ENCODE results near the gene SLC11A1.

Gene SLC11A1

DNA sequence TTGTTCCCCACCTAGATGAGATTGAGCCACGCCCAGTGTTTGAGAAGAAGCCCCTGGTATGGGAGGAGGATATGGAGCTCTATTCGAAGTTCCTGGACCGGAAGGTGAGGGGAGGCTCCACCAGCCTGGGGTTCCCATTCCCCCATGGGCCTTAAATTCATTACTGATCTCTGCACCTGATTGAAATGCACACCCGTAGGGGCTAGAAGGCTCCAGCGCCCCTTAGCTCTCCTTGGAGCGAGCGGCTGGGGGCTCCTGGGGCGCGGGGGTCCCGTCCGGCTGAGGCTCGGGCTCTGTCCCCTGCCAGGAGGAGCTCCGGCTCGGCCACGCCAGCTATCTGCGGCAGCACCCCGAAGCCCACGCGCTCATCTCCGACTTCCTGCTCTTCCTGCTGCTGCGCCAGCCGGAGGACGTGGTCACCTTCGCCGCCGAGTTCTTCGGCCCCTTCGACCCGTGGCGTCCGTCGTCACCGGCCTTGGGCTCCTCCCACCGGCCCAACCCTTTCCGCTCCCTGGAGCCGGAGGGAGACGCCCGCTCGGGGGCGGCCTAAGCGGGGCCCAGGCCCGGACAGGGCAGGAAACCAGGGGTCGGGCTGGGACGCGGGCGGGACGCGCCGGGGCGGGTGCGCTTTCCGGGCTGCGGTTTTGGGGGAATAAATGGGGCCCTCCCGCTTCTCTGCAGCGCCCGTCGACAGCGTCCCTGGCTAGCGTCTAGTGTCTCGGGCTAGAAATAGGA, 14.5 kb upstream of the SLC11A1 start:
- TF ChIP-seq POLR2AphosphoS5 (IDR thresholded peaks at IDR 0.05; ENCODE audit: low read depth, low read length) (peak; percentile 84), TAF1 (IDR thresholded peaks at IDR 0.05; ENCODE audit: borderline replicate concordance, low read depth, low read length) (no peak), POLR2A (IDR thresholded peaks at IDR 0.05; ENCODE audit: low read depth, low read length) (peak; percentile 84)
- FAIRE-seq (peak; percentile 100), DNase-seq (ENCODE audit: insufficient read length) (peak; percentile 96)

DNA sequence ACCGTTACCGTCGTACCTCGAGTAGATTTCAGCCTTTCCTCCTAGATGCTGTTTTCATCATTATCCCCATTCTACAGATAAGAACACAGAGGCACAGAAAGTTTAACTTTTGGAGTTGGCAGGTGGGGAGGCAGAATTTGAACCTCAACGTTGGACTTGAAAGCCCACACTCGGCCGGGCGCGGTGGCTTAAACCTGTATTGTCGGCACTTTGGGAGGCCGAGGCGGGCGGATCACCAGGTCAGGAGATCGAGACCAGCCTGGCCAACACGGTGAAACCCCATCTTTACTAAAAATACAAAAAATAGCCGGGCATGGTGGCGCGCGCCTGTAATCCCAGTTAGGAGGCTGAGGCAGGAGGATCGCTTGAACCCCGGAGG, 13.9 kb upstream of the SLC11A1 start:
- DNase-seq (ENCODE audit: insufficient read length) (no peak), FAIRE-seq (no peak)
- no peak for TF ChIP-seq TAF1 (IDR thresholded peaks at IDR 0.05; ENCODE audit: borderline replicate concordance, low read depth, low read length)

DNA sequence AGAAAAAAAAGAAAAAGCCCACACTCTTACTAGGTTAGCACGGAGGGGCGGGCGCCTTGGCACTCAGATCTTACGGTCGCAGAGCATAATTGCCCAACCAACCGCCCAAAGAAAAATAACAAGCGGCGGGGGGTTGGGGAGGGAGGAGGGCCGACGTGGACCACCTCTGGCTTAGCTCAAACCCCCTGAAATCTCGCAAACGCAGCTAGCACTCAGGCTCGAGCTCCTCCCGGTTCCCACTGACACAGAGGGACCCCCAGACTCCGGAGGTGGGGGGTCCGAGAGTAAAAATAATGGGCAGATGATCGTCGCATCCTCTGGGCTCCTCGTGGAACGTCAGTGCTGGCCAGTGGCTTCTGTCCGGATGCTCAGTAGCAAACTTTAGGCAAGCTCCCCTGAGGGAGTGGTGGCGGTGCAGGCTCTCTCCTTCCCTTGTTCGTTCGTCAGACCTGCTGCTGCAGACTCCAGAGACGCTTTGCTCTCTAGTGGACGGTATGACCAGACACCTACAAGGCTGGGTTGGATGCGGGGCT, 13.4 kb upstream of the SLC11A1 start:
- TF ChIP-seq POLR2A (IDR thresholded peaks at IDR 0.05; ENCODE audit: low read depth, low read length), result no peak
- TF ChIP-seq TAF1 (IDR thresholded peaks at IDR 0.05; ENCODE audit: borderline replicate concordance, low read depth, low read length), result no peak
- TF ChIP-seq POLR2AphosphoS5 (IDR thresholded peaks at IDR 0.05; ENCODE audit: low read depth, low read length), result no peak
- FAIRE-seq, result no peak
- DNase-seq (ENCODE audit: insufficient read length), result no peak

DNA sequence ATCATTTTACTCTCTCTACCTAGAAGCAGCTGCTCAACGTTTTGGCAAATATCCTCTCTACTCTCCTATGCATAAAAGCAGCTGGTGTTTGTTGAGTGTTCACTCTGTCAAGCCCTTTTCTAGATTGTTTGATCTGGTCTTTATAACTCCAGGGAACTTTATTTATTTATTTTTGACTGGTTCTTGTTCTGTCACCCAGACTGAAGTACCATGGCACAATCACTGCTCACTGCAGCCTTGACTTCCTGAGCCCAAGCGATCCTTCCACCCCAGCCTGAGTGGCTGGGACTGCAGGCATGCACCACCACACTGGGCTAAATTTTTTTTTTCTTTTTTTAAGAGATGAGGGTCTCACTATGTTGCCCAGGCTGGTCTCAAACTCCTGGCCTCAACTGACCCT, 12.7 kb upstream of the SLC11A1 start:
- TF ChIP-seq POLR2A (IDR thresholded peaks at IDR 0.05; ENCODE audit: low read depth, low read length) (no peak), TAF1 (IDR thresholded peaks at IDR 0.05; ENCODE audit: borderline replicate concordance, low read depth, low read length) (no peak), POLR2AphosphoS5 (IDR thresholded peaks at IDR 0.05; ENCODE audit: low read depth, low read length) (no peak)
- FAIRE-seq (no peak), DNase-seq (ENCODE audit: insufficient read length) (no peak)

DNA sequence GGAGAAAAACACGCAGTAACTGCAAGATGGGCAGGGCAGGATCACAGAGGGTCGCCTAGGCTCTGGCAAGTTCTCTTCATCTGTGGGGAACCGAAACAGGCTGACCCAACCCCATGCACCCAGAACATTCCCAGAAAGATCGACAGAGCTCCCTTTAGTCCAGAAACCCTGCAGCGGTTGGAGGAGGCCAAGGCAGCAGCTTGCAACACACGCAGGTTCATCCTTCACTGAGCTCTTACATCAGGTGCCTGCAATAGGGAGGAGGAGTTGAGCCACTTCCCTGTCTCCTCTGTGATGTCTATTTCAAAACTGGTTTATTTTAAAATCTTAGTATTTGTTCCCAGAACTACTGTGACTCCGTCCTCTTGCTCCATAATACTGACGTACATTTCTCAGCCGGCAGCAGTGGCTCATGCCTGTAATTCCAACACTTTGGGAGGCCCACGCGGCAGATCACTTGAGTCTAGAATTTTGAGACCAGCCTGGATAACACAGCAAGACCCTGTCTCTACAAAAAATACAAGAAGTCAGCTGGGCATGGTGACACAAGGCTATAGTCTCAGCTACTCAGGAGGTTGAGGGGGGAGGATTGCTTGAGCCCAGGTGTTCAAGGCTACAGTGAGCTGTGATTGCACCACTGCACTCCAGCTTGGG, 11.5 kb upstream of the SLC11A1 start:
- TF ChIP-seq POLR2A (IDR thresholded peaks at IDR 0.05; ENCODE audit: low read depth, low read length) (no peak), POLR2AphosphoS5 (IDR thresholded peaks at IDR 0.05; ENCODE audit: low read depth, low read length) (no peak)
- FAIRE-seq (no peak), DNase-seq (ENCODE audit: insufficient read length) (no peak)

DNA sequence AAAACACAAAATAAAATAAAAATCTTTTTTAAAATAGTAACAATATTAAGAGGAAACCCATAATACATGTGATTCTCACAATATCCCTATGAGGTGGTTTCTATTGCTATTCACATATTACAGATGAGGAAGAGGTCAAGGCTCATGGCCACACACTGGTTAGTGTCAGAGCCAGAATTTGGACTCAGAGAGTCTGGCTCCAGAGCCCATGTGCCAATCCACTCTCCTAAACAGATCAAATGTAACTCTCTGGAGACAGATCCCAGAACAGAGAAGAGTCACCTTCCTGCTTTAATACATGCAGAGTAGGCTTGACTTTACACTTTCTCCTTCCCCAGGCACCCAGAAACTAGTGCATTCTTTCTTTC, 10.1 kb upstream of the SLC11A1 start:
- no peak for TF ChIP-seq POLR2AphosphoS5 (IDR thresholded peaks at IDR 0.05; ENCODE audit: low read depth, low read length)
- no peak for TF ChIP-seq TAF1 (IDR thresholded peaks at IDR 0.05; ENCODE audit: borderline replicate concordance, low read depth, low read length)
- no peak for TF ChIP-seq POLR2A (IDR thresholded peaks at IDR 0.05; ENCODE audit: low read depth, low read length)
- DNase-seq (ENCODE audit: insufficient read length) (no peak), FAIRE-seq (no peak)

DNA sequence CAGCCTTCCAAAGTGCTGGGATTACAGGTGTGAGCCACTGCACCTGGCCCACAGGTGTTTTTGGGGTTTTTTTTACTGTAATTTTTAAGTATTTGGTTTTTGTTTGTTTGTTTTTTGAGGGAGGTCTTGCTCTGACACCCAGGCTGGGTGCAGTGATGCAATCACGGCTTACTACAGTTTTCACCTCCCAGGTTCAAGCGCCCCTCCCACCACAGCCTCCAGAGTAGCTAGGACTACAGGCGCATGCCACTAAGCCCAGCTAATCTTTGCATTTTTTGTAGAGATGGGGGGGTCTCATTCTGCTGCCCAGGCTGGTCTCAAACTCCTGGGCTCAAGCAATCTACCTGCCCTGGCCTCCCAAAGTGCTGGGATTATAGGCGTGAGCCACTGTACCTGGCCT, 7.3 kb upstream of the SLC11A1 start:
- DNase-seq (ENCODE audit: insufficient read length) (no peak), FAIRE-seq (no peak)
- TF ChIP-seq POLR2A (IDR thresholded peaks at IDR 0.05; ENCODE audit: low read depth, low read length) (no peak), TAF1 (IDR thresholded peaks at IDR 0.05; ENCODE audit: borderline replicate concordance, low read depth, low read length) (no peak), POLR2AphosphoS5 (IDR thresholded peaks at IDR 0.05; ENCODE audit: low read depth, low read length) (no peak)

DNA sequence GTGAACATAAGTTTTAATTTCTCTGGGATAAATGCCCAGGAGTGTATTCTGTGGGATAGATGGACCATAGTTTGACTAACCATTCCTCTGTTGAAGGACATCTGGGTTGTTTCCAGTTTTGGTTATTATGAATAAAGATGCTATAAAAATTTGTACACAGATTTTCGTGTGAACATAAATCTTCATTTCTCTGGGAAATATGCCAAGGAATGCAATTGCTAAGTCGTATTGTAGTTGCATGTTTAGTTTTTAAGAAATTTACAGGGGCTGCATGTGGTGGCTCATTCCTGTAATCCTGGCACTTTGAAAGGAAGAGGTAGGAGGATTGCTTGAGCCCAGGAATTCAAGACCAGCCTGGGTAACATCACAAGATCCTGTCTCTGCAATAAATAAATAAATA, 6.9 kb upstream of the SLC11A1 start:
- FAIRE-seq (no peak), DNase-seq (ENCODE audit: insufficient read length) (no peak)
- TF ChIP-seq POLR2A (IDR thresholded peaks at IDR 0.05; ENCODE audit: low read depth, low read length) (no peak), TAF1 (IDR thresholded peaks at IDR 0.05; ENCODE audit: borderline replicate concordance, low read depth, low read length) (no peak)

DNA sequence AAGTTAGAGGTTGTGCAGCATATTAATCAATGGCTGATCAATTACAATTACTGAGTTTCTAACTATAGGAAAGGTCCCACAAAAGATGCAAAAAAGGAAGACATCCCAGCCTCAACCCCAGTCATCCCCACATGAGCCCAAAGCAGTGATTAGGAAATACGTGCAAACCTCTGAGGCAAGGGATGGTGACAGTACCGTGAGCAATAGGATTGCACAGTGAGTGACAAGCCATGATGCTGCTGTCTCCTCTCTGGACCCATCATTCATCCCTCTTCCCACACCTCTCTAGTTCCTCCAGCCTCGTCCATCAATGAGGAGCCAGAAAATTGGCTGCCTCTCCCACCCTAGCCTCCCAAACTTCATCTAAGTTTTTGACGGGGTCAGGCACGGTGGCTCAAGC, 4.0 kb upstream of the SLC11A1 start:
- TF ChIP-seq POLR2AphosphoS5 (IDR thresholded peaks at IDR 0.05; ENCODE audit: low read depth, low read length) (no peak), TAF1 (IDR thresholded peaks at IDR 0.05; ENCODE audit: borderline replicate concordance, low read depth, low read length) (no peak), POLR2A (IDR thresholded peaks at IDR 0.05; ENCODE audit: low read depth, low read length) (no peak)
- DNase-seq (ENCODE audit: insufficient read length) (no peak), FAIRE-seq (no peak)

DNA sequence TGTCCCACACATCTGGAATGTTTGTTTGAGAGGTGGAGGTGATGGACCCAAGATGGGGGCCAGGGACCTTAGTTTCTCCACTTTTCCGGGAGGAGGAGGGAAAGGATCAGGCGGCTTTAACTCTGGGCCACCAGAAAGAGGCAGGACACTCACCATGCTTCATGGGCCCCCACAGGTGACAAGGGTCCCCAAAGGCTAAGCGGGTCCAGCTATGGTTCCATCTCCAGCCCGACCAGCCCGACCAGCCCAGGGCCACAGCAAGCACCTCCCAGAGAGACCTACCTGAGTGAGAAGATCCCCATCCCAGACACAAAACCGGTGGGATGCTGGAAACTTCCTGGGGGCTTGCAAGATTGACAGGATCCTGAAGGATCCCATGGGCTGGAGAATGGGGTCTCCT, 712 bp downstream of the SLC11A1 start:
- DNase-seq (ENCODE audit: insufficient read length) (no peak), FAIRE-seq (no peak)
- no peak for TF ChIP-seq POLR2AphosphoS5 (IDR thresholded peaks at IDR 0.05; ENCODE audit: low read depth, low read length)
- TF ChIP-seq TAF1 (IDR thresholded peaks at IDR 0.05; ENCODE audit: borderline replicate concordance, low read depth, low read length), result no peak
- TF ChIP-seq POLR2A (IDR thresholded peaks at IDR 0.05; ENCODE audit: low read depth, low read length), result no peak

DNA sequence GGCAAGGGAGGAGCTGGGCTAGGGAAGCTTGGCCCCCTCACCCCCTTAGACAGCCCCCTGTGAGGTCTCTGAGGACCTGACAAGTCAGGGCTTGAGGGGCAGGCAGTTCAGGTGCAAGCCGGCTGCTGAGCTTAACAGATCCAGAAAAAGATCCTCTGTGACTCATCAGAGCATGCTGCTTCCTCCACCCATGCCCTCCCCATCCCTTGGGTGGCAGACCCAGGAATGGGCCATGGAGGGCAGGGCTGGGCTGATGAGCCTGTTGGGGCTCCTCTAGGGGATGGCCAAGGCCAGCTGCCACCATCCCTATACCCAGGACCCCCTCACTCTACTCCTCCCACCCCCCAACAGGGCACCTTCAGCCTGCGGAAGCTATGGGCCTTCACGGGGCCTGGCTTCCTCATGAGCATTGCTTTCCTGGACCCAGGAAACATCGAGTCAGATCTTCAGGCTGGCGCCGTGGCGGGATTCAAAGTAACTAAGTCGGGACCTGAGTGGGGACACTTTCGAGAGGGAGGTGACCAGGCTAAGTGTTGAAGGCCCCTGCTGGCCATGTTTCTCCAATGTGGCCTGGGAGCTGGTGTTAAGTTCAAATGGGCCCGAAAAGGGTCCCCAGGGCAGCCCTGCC, 1.9 kb downstream of the SLC11A1 start:
- TF ChIP-seq POLR2AphosphoS5 (IDR thresholded peaks at IDR 0.05; ENCODE audit: low read depth, low read length) (no peak), TAF1 (IDR thresholded peaks at IDR 0.05; ENCODE audit: borderline replicate concordance, low read depth, low read length) (no peak), POLR2A (IDR thresholded peaks at IDR 0.05; ENCODE audit: low read depth, low read length) (no peak)
- FAIRE-seq, result no peak
- no peak for DNase-seq (ENCODE audit: insufficient read length)

DNA sequence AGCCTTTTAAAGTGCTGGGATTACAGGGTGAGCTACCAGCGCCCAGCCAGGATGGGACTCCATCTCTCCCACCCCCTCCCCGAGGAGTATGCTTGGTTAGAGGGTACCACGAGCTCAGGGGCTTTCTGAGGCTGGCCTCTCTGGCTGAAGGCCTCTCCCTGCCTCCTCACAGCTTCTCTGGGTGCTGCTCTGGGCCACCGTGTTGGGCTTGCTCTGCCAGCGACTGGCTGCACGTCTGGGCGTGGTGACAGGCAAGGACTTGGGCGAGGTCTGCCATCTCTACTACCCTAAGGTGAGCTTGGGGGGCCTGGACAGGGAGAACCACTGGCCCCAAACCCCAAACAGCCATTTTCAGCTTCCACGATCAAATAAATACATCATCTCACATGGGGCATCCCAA, 2.9 kb downstream of the SLC11A1 start:
- no peak for TF ChIP-seq TAF1 (IDR thresholded peaks at IDR 0.05; ENCODE audit: borderline replicate concordance, low read depth, low read length)
- DNase-seq (ENCODE audit: insufficient read length) (no peak), FAIRE-seq (no peak)
